B cell (primary cell): ENCODE results near the gene MAML3. TPM values are rescaled to one million over a fixed set of nuclear protein-coding genes. Genes with fewer than 3 reads are reported as not detected.

Source experiments
- ATAC-seq: fragments of 200-7000 bp; cut with Tn5 transposase; one replicate; pipeline ENCODE4 v1.10.0; 2021; ENCODE audit warnings: low read depth, mild to moderate bottlenecking, moderate number of reproducible peaks, moderate library complexity
- CTCF ChIA-PET: fragments of 350-600 bp; sonication (Branson Sonifier 250); formaldehyde crosslinking; loops from one replicate; lab custom pipeline; 2021; ENCODE audit warnings: antibody characterized with exemption, inconsistent platforms; lab: Charles Lee
- POLR2A ChIA-PET: fragments of 350-600 bp; sonication (Branson Sonifier 250); formaldehyde crosslinking; loops from one replicate; lab custom pipeline; 2021; ENCODE audit warnings: antibody characterized with exemption; lab: Charles Lee
- DNase-seq: peaks from one replicate; pipeline ENCODE4 v3.0.0; 2013
- H2AFZ ChIP-seq: 2 replicates; pipeline ENCODE4 v1.6.1; 2012; ENCODE audit warnings: mild to moderate bottlenecking, low read depth, low read length; ENCODE audit not compliant: insufficient read depth, poor library complexity, severe bottlenecking
- H3K27ac ChIP-seq, 2 donors: 1 replicate in 1 of 2; 2 replicates in 1 of 2; pipeline ENCODE4 v1.5.1; 2012 to 2013; ENCODE audit warnings: low read length in 2 of 2, mild to moderate bottlenecking in 2 of 2, moderate library complexity in 1 of 2
- H3K27me3 ChIP-seq, 4 experiments: fragments of 200-600 bp in 1 of 4; sonication (generic) in 1 of 4; replicated peaks in 1 of 4; 1 replicate in 2 of 4; 2 replicates in 2 of 4; pipeline versions ENCODE4 v1.6.1 to v1.7.0; 2013 to 2016; ENCODE audit warnings: low read length in 3 of 4, mild to moderate bottlenecking in 2 of 4, mixed read lengths in 1 of 4, moderate library complexity in 1 of 4; ENCODE audit not compliant: insufficient read depth in 4 of 4, control insufficient read depth in 3 of 4; ENCODE audit errors: control extremely low read depth in 1 of 4
- H3K36me3 ChIP-seq, 2 experiments: replicated peaks in 1 of 2; 1 replicate in 1 of 2; 2 replicates in 1 of 2; pipeline versions ENCODE4 v1.6.1 to v1.7.1; 2013; ENCODE audit warnings: low read length in 1 of 2; ENCODE audit not compliant: insufficient read depth in 2 of 2, control insufficient read depth in 1 of 2; ENCODE audit errors: control extremely low read depth in 1 of 2, extremely low read depth in 1 of 2
- H3K4me1 ChIP-seq, 2 donors: fragments of 200-600 bp in 1 of 2; sonication (generic) in 1 of 2; 1 replicate in 1 of 2; 2 replicates in 1 of 2; pipeline versions ENCODE4 v1.5.1 to v1.6.1; 2013 to 2017; ENCODE audit warnings: low read length in 2 of 2; ENCODE audit not compliant: control insufficient read depth in 2 of 2, insufficient read depth in 2 of 2
- H3K4me2 ChIP-seq: replicated peaks from 2 replicates; pipeline ENCODE3; 2012; ENCODE audit warnings: mild to moderate bottlenecking, low read depth, low read length; ENCODE audit not compliant: poor library complexity, severe bottlenecking
- H3K4me3 ChIP-seq, 5 experiments: fragments of 200-600 bp in 1 of 5; sonication (generic) in 1 of 5; 1 replicate in 3 of 5; 2 replicates in 2 of 5; pipeline versions ENCODE4 v1.5.1 to v1.7.0; 2011 to 2016; ENCODE audit warnings: low read length in 4 of 5, mild to moderate bottlenecking in 4 of 5, low read depth in 2 of 5, control low read depth in 1 of 5, moderate library complexity in 1 of 5; ENCODE audit not compliant: insufficient read depth in 1 of 5; ENCODE audit errors: control extremely low read depth in 1 of 5, extremely low read depth in 1 of 5
- H3K79me2 ChIP-seq: fragments of 200-600 bp; sonication (generic); one replicate; pipeline ENCODE4 v1.6.0; 2016; ENCODE audit warnings: low read length; ENCODE audit not compliant: control insufficient read depth, insufficient read depth
- H3K9ac ChIP-seq: fragments of 200-600 bp; sonication (generic); 2 replicates; pipeline ENCODE4 v1.6.1; 2017; ENCODE audit warnings: mild to moderate bottlenecking, low read length, moderate library complexity
- H3K9me3 ChIP-seq, 3 donors: one replicate each; pipeline versions ENCODE4 v1.6.1 to v1.7.1; 2013; ENCODE audit warnings: low read length in 2 of 3; ENCODE audit not compliant: control insufficient read depth in 2 of 3, insufficient read depth in 1 of 3; ENCODE audit errors: control extremely low read depth in 1 of 3
- H4K20me1 ChIP-seq: 2 replicates; pipeline ENCODE4 v1.6.0; 2012; ENCODE audit warnings: mild to moderate bottlenecking, low read length; ENCODE audit not compliant: insufficient read depth, control insufficient read depth, poor library complexity, severe bottlenecking
- H3K27ac Mint-ChIP-seq: one replicate; pipeline ENCODE4 v1.8.0; 2021; ENCODE audit warnings: mixed read lengths
- H3K27me3 Mint-ChIP-seq: one replicate; pipeline ENCODE4 v1.8.0; 2021; ENCODE audit warnings: mixed read lengths
- H3K4me1 Mint-ChIP-seq: one replicate; pipeline ENCODE4 v1.8.0; 2021; ENCODE audit warnings: mixed read lengths
- H3K4me3 Mint-ChIP-seq: one replicate; pipeline ENCODE4 v1.8.0; 2021; ENCODE audit warnings: mixed read lengths
- H3K9me3 Mint-ChIP-seq: one replicate; pipeline ENCODE4 v1.8.0; 2022; ENCODE audit warnings: mixed read lengths; ENCODE audit not compliant: insufficient read depth
- EZH2 ChIP-seq: IDR thresholded peaks from 2 replicates; pipeline ENCODE4 v1.6.1; 2012; ENCODE audit warnings: borderline replicate concordance, low read depth, mild to moderate bottlenecking, moderate library complexity, low read length; ENCODE audit not compliant: insufficient read depth, poor library complexity, severe bottlenecking
- WGBS: methylation state at CpG from one replicate; pipeline ENCODE4 v1.1.5; 2013; ENCODE audit warnings: missing lambda C conversion rate; ENCODE audit not compliant: insufficient coverage; 5-methylcytosine and 5-hydroxymethylcytosine counted together
- intact Hi-C: fragments of 100-400 bp; cut with micrococcal nuclease; formaldehyde crosslinking; loops from one replicate; pipeline ENCODE4 v1.10.0; 2022
- polyA plus RNA-seq: library from polyadenylated mRNA; depleted of rRNA; stranded (reverse); fragments of >200 nt; gene quantifications from 2 replicates; pipeline ENCODE4 v1.2.3, GENCODE V29; 2012
- total RNA-seq, 2 donors: library from RNA; stranded (reverse); fragments of 120-200 nt in 1 of 2; gene quantifications; 1 replicate in 1 of 2; 2 replicates in 1 of 2; pipeline versions ENCODE4 v1.2.3 to v1.2.4, GENCODE V29; 2013 to 2022

The MAML3 gene
- total and polyA plus RNA-seq, 2 donors (not counting 1 experiment from before 2014, with no cell fraction given), result 0.94 to 5.3 TPM

DNA sequence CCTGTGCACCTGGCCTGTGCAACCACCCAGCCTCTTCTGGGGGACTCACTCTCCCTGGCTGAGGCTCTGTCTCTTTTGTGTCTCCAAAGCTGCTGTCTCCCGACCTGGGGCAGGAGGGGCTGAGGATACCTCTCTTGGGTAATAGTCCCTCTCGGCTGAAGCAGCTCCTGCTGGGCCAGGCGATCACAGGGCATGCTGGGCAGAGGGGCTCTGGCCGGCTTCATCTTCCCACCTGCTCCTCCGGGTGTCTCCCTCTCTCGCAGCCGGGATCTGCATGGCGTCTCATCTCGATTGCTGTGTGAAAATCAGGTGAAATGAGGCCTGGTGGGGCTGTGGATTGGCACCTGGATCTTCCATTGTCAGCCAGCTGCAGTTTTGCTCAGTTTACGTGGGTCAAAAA, 435.2 kb downstream of the MAML3 start:
- 90% methylated on average over 10 of the region's 10 CpGs for WGBS
- Histone ChIP-seq H3K79me2 (no peaks in the 10 kb centered on the region), H3K4me1 (no peaks in the 10 kb centered on the region), H3K9me3 (no peaks in the 10 kb centered on the region), H3K4me2 (no peak overlapping the region), H3K27me3 (no peaks in the 10 kb centered on the region), H3K36me3 (no peaks in the 10 kb centered on the region), H3K27ac (no peak overlapping the region), H3K9ac (no peak overlapping the region), H4K20me1 (no peaks in the 10 kb centered on the region), H2AFZ (no peak overlapping the region), H3K4me3 (no peak overlapping the region)
- Mint-ChIP-seq H3K27me3 (no peaks in the 10 kb centered on the region), H3K4me1 (no peaks in the 10 kb centered on the region), H3K27ac (no peak overlapping the region), H3K4me3 (no peak overlapping the region), H3K9me3 (no peaks in the 10 kb centered on the region)
- intact Hi-C loops, result no loop called here
- POLR2A ChIA-PET, result no interaction called here
- DNase-seq (no peak), ATAC-seq (no peak)
- CTCF ChIA-PET, result interaction anchor here (0.9 kb wide), 1 partner anchor 14 kb away, joined by 3 read pairs; no protein-coding TSS in a partner anchor
- TF ChIP-seq EZH2, result no peak

DNA sequence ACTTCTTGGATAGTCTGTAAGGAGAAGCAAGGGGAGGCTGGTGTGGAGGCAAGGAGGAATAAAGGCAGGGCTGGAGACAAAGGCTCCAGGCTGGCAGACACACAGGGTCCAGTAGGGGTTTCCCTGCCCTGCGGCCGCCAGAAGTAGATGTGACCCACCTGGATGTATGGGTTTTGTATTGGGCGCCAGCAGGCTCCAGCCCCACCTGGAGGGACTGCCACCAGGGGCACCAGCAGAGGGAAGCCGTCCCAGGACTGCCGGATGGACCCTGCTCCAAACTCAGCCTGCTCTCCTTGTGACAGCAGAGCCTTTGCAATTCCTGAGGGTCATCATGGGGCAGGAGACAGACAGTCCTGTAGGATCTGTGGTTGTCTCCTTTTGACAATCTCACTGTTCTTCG, 435.6 kb downstream of the MAML3 start:
- H3K36me3 ChIP-seq, result no peaks in the 10 kb centered on the region
- Mint-ChIP-seq H3K4me1 (no peaks in the 10 kb centered on the region), H3K4me3 (no peak overlapping the region), H3K27me3 (no peaks in the 10 kb centered on the region), H3K27ac (no peak overlapping the region), H3K9me3 (no peaks in the 10 kb centered on the region)
- no peak overlapping the region for H3K27ac ChIP-seq
- no peak overlapping the region for H2AFZ ChIP-seq
- ChIA-PET POLR2A (no interaction called here), CTCF (interaction anchor here (0.9 kb wide), 1 partner anchor 14 kb away, joined by 3 read pairs; no protein-coding TSS in a partner anchor)
- H3K4me3 ChIP-seq, result no peak overlapping the region
- H4K20me1 ChIP-seq, result no peaks in the 10 kb centered on the region
- no peak overlapping the region for H3K4me2 ChIP-seq
- no peaks in the 10 kb centered on the region for H3K4me1 ChIP-seq
- H3K79me2 ChIP-seq, result no peaks in the 10 kb centered on the region
- no peaks in the 10 kb centered on the region for H3K9me3 ChIP-seq
- DNase-seq (no peak), ATAC-seq (no peak)
- intact Hi-C loops, result no loop called here
- H3K27me3 ChIP-seq, result no peaks in the 10 kb centered on the region
- TF ChIP-seq EZH2, result no peak
- WGBS, result 99% methylated on average over 6 of the region's 6 CpGs
- no peak overlapping the region for H3K9ac ChIP-seq
